Prostate gland (tissue), 2 donors: Measurements from ENCODE around the gene TNRC6C.

Experiments used
- POLR2A ChIP-seq: fragments of 450-650 bp; IDR thresholded peaks from one replicate; pipeline ENCODE4 v1.6.1; 2016; ENCODE audit warnings: antibody characterized with exemption, mild to moderate bottlenecking
- POLR2AphosphoS5 ChIP-seq: sonication (generic); formaldehyde crosslinking; IDR thresholded peaks from one replicate; pipeline ENCODE4 v1.6.1; 2017; ENCODE audit warnings: antibody characterized with exemption
- TF ChIP-seq, protein P1 (sequence below), 4 experiments: fragments of 200-600 bp in 2 of 4; fragments of 450-650 bp in 2 of 4; sonication (generic) in 2 of 4; IDR thresholded peaks; 1 replicate in 3 of 4; 2 replicates in 1 of 4; pipeline ENCODE4 v1.5.1; 2016 to 2019; ENCODE audit warnings: antibody characterized with exemption in 4 of 4, mild to moderate bottlenecking in 2 of 4, moderate library complexity in 2 of 4

DNA sequence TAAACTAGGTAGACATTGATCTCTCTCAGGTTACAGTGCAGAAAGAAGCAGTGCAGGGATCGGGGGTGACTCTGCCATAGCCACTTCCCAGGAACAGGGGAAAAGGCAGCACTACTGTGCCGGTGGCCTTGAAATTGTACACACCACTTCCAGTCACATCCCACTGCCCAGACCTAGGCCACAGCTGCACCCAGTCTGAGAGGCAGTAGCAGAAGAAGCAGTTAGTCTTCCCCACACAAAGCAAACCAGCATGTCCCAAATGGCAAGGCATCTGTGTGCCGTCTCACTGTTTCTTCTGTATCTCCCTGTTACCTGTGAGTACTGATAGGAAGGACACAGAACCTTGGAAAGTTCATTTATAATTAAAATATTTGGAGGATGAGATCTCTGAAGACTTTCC lies 123.0 kb downstream of the TNRC6C start:
- TF ChIP-seq, protein P1, sequence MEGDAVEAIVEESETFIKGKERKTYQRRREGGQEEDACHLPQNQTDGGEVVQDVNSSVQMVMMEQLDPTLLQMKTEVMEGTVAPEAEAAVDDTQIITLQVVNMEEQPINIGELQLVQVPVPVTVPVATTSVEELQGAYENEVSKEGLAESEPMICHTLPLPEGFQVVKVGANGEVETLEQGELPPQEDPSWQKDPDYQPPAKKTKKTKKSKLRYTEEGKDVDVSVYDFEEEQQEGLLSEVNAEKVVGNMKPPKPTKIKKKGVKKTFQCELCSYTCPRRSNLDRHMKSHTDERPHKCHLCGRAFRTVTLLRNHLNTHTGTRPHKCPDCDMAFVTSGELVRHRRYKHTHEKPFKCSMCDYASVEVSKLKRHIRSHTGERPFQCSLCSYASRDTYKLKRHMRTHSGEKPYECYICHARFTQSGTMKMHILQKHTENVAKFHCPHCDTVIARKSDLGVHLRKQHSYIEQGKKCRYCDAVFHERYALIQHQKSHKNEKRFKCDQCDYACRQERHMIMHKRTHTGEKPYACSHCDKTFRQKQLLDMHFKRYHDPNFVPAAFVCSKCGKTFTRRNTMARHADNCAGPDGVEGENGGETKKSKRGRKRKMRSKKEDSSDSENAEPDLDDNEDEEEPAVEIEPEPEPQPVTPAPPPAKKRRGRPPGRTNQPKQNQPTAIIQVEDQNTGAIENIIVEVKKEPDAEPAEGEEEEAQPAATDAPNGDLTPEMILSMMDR (IDR thresholded peaks at IDR 0.05) = no peak
- TF ChIP-seq POLR2AphosphoS5 (no peak), POLR2A (no peak)
